Measurements from ENCODE around the gene FBXW5.

DNA sequence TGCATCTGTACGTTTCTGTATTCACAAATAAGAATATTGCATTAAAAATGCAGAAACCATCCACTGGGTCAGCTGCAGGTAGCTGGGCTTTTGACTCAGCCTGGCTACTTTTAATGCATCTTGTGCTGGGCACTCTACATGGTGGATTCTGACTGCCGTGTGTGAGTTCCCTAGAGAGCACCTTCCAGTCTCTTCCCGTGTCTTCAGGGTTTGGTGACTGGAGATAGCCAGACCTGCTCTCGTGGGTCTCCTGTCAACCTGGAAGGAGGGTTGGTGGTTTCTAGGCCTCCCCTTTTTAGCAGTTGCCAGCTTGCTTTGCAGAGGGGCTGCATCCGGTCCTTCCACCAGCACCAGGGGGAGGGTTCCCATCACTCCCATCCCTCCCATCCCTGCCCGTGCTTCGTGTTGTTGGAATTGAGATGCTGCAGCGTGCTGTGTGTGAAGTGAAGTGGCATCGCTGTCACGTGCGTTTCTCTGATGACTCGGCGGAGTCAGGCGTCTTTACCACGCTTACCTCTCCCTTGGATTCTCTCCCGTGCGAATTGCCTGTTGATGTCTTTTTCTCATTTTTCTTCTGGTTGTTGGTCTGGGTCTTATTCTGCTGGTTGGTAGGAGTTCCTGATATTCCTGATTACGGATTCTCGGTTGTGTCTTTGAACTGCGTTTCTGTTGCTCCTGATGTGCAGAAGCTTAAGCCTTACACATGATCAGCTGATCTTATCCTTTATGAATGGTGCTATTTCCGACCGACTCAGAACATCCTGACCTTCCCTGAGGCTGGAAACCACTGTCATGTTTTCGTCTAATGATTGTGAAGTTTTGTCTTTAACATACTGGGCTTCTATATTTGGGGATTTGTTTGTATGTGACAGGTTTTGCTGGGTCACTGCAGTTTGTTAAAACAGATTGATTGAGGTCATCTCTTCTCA, 16.9 kb downstream of the FBXW5 start:
- TF ChIP-seq, protein P1, sequence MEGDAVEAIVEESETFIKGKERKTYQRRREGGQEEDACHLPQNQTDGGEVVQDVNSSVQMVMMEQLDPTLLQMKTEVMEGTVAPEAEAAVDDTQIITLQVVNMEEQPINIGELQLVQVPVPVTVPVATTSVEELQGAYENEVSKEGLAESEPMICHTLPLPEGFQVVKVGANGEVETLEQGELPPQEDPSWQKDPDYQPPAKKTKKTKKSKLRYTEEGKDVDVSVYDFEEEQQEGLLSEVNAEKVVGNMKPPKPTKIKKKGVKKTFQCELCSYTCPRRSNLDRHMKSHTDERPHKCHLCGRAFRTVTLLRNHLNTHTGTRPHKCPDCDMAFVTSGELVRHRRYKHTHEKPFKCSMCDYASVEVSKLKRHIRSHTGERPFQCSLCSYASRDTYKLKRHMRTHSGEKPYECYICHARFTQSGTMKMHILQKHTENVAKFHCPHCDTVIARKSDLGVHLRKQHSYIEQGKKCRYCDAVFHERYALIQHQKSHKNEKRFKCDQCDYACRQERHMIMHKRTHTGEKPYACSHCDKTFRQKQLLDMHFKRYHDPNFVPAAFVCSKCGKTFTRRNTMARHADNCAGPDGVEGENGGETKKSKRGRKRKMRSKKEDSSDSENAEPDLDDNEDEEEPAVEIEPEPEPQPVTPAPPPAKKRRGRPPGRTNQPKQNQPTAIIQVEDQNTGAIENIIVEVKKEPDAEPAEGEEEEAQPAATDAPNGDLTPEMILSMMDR (conservative IDR thresholded peaks at IDR 0.05; ENCODE audit: low read depth in 2 of 2): no peak
- TF ChIP-seq EZH2phosphoT487 (IDR thresholded peaks at IDR 0.05; ENCODE audit: unreplicated experiment) (no peak), EZH2 (IDR thresholded peaks at IDR 0.05; ENCODE audit: low read depth, unreplicated experiment) (no peak), POLR2AphosphoS5 (IDR thresholded peaks at IDR 0.05; ENCODE audit: low read depth) (no peak), JUNB (IDR thresholded peaks at IDR 0.05; ENCODE audit: unreplicated experiment) (no peak), CREB1 (CRISPR knock-in tag; IDR thresholded peaks at IDR 0.05; ENCODE audit: low read depth) (no peak), ZNF114 (CRISPR knock-in tag; IDR thresholded peaks at IDR 0.05) (no peak), STAT1 (IDR thresholded peaks at IDR 0.05; ENCODE audit: unreplicated experiment) (no peak), ZNF331 (CRISPR knock-in tag; IDR thresholded peaks at IDR 0.05; ENCODE audit: low read depth) (no peak)
- TF ChIP-seq, protein P2, sequence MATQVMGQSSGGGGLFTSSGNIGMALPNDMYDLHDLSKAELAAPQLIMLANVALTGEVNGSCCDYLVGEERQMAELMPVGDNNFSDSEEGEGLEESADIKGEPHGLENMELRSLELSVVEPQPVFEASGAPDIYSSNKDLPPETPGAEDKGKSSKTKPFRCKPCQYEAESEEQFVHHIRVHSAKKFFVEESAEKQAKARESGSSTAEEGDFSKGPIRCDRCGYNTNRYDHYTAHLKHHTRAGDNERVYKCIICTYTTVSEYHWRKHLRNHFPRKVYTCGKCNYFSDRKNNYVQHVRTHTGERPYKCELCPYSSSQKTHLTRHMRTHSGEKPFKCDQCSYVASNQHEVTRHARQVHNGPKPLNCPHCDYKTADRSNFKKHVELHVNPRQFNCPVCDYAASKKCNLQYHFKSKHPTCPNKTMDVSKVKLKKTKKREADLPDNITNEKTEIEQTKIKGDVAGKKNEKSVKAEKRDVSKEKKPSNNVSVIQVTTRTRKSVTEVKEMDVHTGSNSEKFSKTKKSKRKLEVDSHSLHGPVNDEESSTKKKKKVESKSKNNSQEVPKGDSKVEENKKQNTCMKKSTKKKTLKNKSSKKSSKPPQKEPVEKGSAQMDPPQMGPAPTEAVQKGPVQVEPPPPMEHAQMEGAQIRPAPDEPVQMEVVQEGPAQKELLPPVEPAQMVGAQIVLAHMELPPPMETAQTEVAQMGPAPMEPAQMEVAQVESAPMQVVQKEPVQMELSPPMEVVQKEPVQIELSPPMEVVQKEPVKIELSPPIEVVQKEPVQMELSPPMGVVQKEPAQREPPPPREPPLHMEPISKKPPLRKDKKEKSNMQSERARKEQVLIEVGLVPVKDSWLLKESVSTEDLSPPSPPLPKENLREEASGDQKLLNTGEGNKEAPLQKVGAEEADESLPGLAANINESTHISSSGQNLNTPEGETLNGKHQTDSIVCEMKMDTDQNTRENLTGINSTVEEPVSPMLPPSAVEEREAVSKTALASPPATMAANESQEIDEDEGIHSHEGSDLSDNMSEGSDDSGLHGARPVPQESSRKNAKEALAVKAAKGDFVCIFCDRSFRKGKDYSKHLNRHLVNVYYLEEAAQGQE (IDR thresholded peaks at IDR 0.05; ENCODE audit: unreplicated experiment): no peak
- TF ChIP-seq, protein P3, sequence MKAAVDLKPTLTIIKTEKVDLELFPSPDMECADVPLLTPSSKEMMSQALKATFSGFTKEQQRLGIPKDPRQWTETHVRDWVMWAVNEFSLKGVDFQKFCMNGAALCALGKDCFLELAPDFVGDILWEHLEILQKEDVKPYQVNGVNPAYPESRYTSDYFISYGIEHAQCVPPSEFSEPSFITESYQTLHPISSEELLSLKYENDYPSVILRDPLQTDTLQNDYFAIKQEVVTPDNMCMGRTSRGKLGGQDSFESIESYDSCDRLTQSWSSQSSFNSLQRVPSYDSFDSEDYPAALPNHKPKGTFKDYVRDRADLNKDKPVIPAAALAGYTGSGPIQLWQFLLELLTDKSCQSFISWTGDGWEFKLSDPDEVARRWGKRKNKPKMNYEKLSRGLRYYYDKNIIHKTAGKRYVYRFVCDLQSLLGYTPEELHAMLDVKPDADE (IDR thresholded peaks at IDR 0.05): no peak
